ENCODE results near the gene ZNF525.

Gene ZNF525

DNA sequence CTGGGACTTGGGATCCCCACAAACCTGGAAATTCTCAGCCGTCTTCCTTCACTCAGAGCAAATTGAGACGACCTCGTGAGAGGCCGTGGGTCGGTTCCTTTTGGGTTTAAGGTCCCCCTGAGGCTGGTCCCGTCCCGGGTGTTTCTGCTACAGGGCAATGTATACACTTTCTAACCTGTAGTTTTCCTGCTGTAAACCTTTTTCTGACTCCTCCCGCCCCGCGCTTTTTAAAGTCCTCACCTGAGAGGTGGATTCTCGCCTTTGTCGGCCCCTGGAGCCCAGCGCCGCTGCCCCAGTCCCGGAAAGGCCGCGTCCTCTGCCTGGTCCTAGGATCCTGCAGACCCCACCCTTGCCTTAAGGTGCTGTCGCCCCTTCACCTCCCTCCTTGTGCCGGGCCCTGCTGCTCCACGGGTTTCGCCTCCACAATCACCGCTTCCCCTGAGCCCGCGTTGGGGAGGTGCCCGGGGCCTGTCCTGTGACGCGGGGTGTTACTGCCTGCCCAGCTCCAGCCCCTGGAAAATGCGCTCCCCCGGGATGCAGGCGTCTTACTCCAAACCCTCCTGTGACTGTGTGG is 66.7 kb downstream of the ZNF525 start:
- H3K27ac ChIP-seq = peak overlapping the region; percentile 77
- peak; percentile 58 for TF ChIP-seq ZFX (IDR thresholded peaks at IDR 0.05)
- TF ChIP-seq CTCF (conservative IDR thresholded peaks at IDR 0.05) = no peak
